AG10803 (cell line): Measurements from ENCODE around the gene RASGRP3.

ENCODE experiments used
- DNase-seq: peaks from one replicate; pipeline ENCODE4 v3.0.0; 2010; ENCODE audit warnings: low read depth
- H3K4me3 ChIP-seq: 2 replicates; pipeline ENCODE4 v1.5.1; 2011; ENCODE audit warnings: mild to moderate bottlenecking, low read length, control low read depth
- TF ChIP-seq, protein P1 (sequence below): conservative IDR thresholded peaks from 2 replicates; pipeline ENCODE4 v1.5.1; 2011; ENCODE audit warnings: mild to moderate bottlenecking, low read length, control low read depth, inconsistent platforms

RASGRP3 gene

DNA sequence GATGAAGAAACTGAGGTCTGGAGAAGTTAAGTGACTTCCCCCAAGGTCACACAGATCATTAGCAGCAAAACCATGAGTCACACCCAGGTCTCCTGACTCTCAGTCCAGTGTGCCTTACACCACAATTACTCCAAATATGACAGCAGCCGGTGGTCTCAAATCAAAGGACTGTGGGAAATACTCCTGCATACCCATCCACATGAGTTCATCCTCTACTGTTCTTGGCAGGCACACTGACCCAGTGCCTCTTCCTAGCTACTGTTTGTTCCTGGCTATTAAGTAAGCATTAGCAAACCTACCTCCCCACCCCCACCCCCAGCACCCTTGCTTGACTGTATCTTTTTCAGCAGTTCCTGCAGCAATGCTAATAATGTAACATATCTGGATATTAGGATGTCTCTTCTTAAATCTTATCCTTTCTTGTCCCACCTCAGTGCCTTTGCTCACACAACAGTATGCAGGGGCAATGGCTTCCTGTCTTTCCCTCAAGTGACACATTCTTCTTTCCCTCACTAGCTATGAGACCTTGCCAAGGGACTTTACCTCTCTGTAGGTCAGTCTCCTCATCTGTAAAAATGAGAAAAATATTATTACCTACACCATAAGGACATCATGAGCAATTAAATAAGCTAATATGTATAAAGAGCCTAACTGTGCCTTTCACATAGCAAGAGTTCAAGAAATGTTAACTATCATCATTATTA lies 76.5 kb downstream of the RASGRP3 start:
- H3K4me3 ChIP-seq, result no peak overlapping the region
- TF ChIP-seq, protein P1, sequence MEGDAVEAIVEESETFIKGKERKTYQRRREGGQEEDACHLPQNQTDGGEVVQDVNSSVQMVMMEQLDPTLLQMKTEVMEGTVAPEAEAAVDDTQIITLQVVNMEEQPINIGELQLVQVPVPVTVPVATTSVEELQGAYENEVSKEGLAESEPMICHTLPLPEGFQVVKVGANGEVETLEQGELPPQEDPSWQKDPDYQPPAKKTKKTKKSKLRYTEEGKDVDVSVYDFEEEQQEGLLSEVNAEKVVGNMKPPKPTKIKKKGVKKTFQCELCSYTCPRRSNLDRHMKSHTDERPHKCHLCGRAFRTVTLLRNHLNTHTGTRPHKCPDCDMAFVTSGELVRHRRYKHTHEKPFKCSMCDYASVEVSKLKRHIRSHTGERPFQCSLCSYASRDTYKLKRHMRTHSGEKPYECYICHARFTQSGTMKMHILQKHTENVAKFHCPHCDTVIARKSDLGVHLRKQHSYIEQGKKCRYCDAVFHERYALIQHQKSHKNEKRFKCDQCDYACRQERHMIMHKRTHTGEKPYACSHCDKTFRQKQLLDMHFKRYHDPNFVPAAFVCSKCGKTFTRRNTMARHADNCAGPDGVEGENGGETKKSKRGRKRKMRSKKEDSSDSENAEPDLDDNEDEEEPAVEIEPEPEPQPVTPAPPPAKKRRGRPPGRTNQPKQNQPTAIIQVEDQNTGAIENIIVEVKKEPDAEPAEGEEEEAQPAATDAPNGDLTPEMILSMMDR, result no peak
- peak; percentile 56 for DNase-seq

DNA sequence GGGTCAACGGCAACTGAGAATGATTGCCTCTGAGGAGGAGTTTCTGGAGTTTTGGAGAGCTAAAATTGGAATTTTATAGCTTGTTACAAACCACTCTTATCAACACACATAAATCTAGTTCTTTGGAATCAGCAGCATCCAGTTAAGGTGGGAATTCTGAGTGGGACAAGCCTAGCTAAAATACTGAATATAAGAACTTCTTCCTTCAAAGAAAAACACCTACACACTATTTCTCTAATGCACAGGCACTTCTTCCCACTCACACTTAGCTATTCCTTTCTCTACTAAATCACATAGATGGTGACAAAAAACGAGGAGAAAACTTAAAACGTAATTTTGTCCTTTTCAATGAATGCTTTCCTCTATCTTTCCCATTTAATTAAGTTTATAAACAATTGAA lies 79.2 kb downstream of the RASGRP3 start:
- no peak for DNase-seq
- H3K4me3 ChIP-seq, result no peak overlapping the region
- TF ChIP-seq, protein P1, result no peak

DNA sequence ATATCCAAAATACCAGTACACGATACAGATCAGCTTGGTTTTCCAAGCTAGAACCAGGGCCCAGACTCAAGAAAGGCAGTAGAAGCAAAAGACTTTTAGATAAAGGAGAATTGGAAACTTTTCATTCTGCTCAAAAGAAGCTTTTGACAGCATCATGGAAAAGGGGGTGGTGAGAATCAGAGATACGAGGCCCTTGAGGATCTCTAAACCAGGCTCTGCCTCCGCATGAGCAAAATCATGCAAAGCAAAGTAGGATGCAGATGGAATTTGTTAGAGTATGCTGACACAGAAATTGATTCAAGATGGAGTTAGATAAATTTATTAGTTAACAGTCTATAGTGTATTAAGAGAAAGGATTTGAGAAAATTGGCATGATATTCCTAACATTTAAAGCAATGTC lies 82.9 kb downstream of the RASGRP3 start:
- peak; percentile 29 for DNase-seq
- TF ChIP-seq, protein P1, result no peak

DNA sequence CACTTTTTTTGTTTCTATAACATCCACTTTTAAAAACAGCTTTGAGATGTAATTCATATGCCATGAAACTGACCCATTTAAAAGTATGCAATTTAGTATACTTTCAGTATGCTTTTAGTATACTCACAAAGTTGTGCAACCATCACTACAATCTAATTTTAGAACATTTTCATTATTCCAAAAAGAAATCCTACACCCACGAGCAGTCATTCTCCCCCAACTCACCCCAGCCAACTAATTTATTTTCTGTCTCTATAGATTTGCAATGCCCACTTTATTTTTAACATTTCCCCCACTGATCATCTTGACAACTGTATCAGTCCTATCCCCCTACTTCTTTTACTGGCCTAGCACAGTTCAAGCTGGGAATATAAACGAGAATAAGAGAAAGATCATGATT lies 83.6 kb downstream of the RASGRP3 start:
- no peak overlapping the region for H3K4me3 ChIP-seq
- DNase-seq, result no peak
- TF ChIP-seq, protein P1, result no peak

More for the DNA sequence above, 82.9 kb downstream of the RASGRP3 start:
- H3K4me3 ChIP-seq, result no peak overlapping the region

DNA sequence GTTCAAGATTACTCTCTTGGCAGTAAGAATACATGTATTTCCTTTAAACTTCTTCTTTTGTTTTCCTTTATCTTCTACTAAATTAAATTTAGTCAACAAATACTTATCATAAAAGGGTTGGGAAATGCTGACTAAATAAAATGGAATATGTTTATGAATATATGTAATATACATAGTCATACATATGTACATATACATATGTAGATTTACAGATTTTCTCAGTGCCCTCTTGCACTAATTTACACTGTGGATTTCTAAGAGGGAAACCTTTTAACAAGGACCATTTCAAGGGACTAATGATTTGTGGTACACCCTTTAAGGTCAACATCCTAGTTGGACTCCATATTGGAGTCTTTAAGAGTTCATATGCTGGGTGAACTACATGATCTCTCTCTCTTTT lies 85.4 kb downstream of the RASGRP3 start:
- DNase-seq, result no peak
- H3K4me3 ChIP-seq, result no peak overlapping the region
- TF ChIP-seq, protein P1, result no peak

DNA sequence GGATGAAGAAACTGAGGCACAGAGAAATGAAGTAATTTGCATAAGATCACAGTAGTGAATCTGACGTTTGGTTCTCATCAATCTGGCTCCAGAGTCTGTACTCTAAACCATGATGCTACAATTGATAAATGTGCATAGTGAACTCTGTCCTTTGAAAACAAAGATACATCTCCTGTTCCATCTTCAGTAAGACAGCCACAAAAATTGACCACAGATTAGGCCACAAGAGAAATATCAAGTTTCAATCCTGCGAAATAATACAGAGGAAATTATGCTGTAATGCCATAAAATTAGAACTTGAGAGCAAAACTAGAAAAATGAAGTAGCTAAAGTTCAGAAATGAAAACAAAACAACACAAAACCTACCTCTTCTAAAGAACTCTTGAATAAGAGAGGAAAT lies 94.2 kb downstream of the RASGRP3 start:
- TF ChIP-seq, protein P1, result no peak
- H3K4me3 ChIP-seq, result no peak overlapping the region
- no peak for DNase-seq

DNA sequence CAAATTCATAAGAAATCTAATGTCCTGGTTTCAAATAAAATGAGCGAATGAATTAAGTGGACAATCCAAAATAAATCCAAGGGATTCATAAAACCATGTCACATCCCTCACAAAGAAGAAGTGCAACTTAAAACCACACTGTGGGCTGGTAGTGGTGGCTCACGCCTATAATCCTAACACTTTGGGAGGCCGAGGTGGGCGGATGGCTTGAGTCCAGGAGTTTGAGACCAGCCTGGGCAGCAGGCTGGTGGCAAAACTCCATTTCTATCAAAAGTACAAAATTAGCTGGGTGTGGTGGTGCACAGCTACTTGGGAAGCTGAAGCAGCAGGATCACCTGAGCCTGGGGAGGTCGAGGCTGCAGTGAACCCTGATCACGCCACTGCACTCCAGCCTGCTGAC lies 97.2 kb downstream of the RASGRP3 start:
- DNase-seq, result no peak

More for the DNA sequence above, 97.2 kb downstream of the RASGRP3 start:
- H3K4me3 ChIP-seq, result no peak overlapping the region
- TF ChIP-seq, protein P1, result no peak
